GM18505 (cell line): ENCODE data around the gene RAD9A.

Source experiments
- ATAC-seq: cut with Tn5 transposase; IDR thresholded peaks from one replicate; pipeline ENCODE4 v1.9.1; 2021; ENCODE audit not compliant: unreplicated experiment
- POLR2A ChIP-seq: IDR thresholded peaks from 4 replicates; pipeline ENCODE4 v1.6.1; 2011; ENCODE audit warnings: borderline replicate concordance; ENCODE audit not compliant: insufficient read depth, insufficient read length; ENCODE audit errors: extremely low read depth

The RAD9A gene

DNA sequence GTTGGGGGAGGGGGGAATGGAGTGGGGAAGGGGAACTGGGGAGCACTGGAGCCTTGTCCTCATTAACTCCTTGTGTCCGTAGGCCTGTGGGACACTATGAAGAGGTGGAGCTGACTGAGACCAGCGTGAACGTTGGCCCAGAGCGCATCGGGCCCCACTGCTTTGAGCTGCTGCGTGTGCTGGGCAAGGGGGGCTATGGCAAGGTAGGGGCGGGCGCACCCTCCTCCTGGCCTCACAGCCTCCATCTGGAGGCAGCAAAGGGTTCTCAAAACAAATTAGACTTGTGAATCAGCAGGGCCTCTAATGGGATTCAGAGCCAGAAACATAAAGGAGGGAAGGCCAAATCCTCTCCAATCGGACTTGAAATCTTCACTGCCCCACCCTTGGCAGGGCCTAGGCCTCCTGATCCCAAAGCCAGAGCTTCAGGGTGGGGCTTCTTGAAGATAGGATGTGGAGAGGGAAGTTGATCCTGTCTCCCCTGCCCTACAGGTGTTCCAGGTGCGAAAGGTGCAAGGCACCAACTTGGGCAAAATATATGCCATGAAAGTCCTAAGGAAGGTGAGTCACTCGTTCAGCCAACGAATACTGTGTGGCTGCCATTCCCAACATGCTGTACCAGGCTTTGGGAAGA lies 37.4 kb downstream of the RAD9A start:
- ATAC-seq, result no peak
- TF ChIP-seq POLR2A, result no peak

DNA sequence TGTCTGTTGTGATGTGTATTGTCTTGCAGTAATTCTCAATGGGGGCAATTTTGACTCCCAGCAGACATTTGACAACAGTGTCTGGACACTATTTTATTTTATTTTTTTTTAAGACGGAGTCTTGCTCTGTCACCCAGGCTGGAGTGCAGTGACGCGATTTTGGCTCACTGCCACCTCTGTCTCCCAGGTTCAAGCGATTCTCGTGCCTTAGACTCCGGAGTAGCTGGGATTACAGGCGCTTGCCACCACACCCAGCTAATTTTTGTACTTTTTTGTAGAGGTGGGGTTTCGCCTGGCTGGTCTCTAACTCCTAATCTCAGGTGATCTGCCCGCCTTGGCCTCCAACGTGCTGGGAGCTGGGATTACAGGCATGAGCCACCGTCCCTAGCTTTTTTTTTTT lies 37.9 kb downstream of the RAD9A start:
- TF ChIP-seq POLR2A, result no peak
- no peak for ATAC-seq

DNA sequence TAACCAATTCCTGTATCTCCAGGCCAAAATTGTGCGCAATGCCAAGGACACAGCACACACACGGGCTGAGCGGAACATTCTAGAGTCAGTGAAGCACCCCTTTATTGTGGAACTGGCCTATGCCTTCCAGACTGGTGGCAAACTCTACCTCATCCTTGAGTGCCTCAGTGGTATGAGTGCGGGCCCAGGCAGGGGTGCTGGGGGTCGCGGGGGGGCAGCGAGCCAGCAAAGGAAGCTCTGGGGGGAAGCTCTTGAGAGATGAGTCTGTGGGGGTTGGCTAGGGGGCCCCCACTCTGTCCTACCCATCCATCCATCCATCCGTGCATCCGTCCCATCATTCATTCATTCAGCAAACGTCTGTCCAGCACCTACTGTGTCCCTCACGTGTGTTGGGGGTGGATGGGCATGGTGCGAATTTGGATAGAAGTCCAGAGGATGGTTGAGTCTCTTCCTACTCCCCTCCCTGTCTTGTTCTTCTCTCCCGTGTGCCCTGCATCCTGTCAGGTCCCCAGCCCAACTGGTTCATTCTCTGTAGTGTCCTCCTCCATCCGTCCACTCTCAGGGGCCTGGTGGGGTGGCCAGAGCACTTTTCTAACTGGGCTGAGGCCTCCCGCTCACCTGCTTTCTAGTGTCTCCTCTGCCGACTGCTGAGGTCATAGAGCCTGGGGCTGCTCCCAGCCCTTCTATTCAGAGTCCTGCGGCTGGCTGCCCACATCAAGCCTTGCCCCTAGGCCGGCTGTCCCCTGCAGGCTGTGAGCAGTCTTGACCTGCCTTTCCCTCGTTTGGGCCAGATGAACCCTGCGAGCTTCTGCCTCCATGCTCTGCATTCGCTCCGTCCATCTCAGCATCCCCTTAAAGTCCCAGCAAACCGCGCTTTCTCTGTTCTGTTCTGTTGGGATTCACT lies 39.8 kb downstream of the RAD9A start:
- ATAC-seq, result no peak
- no peak for TF ChIP-seq POLR2A

DNA sequence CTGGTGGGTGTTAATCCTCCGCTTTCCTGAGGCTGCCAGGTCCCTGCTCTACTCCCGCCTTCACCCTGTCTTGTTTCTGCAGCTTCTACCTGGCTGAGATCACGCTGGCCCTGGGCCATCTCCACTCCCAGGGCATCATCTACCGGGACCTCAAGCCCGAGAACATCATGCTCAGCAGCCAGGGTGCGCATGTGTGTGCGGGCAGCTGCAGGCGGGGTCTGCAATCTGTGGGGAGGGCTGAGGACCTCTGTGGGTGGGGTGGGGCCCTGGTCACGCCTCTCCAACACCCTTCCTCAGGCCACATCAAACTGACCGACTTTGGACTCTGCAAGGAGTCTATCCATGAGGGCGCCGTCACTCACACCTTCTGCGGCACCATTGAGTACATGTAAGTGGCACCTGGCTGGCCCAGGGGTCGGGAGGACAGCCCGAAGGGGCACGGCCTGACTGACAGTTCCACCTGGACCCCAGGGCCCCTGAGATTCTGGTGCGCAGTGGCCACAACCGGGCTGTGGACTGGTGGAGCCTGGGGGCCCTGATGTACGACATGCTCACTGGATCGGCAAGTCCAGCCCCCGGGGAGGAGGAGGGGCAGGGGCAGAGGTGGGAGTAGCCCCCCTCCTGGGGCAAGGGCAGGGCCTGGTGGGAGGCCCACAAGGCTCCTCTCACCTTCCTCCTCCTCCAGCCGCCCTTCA lies 41.0 kb downstream of the RAD9A start:
- no peak for ATAC-seq
- no peak for TF ChIP-seq POLR2A

DNA sequence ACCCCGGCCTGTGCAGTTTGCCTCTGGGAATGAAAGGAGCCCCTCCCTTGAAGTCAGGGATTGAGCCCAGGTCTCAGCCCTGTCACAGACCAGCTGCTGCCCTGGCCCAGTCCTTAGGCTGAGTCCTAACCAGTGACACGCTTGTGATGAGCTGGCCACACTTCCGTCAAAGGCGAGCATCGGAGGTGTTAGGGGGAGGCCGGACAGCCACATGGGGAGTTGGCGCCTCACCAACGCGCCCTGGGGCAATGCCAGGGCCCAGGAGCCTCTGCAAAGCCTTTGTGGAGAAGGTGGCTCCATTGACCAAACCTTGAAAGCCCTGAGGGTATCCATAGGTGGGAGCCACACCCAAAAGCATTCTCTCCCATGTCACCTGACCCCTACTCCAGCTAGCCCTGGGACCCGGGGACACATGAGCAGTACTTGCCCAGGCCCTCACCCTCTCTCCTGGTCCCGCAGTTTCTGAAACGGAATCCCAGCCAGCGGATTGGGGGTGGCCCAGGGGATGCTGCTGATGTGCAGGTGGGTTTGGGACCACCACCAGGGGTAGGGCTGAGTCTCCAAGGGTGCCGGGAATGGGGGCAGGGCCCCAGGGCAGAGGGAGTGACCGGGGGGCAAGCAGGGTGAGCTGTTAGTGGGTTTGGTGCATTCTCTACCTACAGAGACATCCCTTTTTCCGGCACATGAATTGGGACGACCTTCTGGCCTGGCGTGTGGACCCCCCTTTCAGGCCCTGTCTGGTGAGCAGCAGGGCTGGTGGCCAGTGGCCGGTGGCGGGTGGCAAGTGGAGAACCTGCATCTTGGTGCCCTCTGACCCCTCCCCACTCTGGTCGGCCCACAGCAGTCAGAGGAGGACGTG lies 42.0 kb downstream of the RAD9A start:
- no peak for TF ChIP-seq POLR2A
- ATAC-seq, result no peak

DNA sequence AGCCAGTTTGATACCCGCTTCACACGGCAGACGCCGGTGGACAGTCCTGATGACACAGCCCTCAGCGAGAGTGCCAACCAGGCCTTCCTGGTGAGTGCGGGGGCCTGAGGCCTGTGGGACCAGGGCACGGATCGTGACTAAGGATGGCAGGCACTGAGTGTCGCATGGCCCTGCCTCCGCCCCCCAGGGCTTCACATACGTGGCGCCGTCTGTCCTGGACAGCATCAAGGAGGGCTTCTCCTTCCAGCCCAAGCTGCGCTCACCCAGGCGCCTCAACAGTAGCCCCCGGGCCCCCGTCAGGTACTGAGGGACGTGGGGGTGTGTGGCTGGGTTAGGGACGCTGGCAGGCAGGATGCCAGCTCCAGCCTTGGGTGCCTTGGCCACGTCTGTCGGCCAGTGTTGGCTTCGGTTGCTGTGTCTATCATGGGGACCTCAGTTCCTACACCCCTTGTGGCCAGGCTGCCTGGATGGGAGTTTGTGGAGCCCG lies 42.7 kb downstream of the RAD9A start:
- peak; percentile 77 for TF ChIP-seq POLR2A
- ATAC-seq, result no peak

DNA sequence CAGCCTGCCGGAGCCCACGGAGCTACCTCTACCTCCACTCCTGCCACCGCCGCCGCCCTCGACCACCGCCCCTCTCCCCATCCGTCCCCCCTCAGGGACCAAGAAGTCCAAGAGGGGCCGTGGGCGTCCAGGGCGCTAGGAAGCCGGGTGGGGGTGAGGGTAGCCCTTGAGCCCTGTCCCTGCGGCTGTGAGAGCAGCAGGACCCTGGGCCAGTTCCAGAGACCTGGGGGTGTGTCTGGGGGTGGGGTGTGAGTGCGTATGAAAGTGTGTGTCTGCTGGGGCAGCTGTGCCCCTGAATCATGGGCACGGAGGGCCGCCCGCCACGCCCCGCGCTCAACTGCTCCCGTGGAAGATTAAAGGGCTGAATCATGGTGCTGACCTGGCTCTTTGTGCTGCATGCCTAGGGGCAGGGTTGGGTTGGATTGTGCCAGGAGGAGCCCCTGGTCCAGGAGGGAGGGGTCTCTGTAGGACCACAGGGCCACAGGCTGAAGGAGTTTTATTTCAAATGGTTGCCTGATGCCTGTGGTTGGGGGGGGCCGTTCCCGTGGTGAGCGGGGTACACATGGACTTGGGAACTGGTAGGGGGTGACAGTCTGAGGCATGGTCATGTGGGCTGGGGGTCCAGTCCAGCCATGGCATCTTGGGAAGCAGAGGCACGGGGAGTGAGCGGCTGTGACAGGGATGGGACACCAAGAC lies 43.4 kb downstream of the RAD9A start:
- no peak for ATAC-seq
- TF ChIP-seq POLR2A, result no peak

DNA sequence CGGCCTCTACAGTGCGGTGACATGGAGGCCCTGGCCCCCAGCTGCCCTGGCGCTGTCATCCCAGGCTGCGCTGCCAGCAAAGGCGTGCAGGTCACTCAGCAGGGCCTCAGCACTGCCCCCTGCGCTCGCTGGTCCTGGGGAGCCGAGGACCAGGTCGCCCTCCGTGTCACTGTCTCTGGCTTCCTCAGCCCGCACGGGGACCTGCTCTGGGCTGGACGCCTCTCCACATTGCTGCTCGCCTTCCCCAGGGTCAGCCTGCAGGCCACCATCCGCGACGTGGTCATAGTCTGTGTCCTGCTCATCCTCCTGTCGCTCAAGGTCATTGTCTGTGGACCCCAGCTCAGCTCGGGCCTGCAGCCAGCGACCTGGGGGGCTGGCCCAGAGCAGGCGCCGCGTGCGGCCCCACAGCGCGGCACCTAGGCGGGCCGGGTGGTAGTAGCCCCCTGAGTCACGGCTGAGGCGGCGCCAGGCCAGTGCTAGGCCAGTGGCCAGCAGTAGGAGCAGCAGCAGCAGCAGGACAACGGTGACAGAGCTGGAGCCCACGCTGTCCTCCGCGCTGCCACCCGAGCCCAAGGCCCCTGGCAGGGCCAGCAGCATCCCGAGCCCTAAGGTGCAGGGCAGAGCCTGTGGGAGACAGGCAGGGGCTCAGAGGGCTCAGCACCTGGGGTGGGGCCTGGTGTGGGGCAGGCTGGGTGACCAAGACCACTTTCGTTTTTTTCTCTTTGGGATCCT lies 44.1 kb downstream of the RAD9A start:
- ATAC-seq, result no peak
- TF ChIP-seq POLR2A, result peak; percentile 70

DNA sequence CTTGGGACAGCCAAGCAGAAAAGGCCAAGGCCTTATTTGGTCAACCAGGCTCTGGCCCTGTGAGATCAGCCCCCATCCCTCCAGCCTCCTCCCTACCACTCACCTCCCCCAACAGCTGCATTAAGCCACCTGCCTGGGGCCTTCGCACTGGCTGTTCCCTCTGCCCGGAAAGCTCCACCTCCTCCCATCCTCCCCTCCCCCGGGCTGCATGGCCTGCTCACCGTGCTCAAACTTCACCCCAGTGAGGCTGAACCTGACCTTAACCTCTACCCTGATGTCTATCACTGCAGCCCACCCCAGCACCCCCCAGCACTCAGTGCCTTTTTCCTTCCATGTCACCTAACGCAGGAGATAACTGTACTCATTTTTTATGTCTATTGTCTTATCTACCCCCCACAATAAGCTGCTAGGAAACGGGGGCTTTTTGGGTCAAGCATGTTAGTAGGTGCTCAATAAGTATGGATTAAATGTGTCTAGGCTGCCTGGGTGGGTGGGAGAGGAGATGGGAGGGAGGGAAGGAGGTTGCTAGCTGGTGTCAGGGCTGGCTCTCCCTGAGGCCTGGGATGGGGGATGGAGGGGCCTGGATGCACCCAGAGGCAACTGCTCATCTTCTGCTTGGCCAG lies 44.8 kb downstream of the RAD9A start:
- no peak for ATAC-seq
- TF ChIP-seq POLR2A, result peak; percentile 46

DNA sequence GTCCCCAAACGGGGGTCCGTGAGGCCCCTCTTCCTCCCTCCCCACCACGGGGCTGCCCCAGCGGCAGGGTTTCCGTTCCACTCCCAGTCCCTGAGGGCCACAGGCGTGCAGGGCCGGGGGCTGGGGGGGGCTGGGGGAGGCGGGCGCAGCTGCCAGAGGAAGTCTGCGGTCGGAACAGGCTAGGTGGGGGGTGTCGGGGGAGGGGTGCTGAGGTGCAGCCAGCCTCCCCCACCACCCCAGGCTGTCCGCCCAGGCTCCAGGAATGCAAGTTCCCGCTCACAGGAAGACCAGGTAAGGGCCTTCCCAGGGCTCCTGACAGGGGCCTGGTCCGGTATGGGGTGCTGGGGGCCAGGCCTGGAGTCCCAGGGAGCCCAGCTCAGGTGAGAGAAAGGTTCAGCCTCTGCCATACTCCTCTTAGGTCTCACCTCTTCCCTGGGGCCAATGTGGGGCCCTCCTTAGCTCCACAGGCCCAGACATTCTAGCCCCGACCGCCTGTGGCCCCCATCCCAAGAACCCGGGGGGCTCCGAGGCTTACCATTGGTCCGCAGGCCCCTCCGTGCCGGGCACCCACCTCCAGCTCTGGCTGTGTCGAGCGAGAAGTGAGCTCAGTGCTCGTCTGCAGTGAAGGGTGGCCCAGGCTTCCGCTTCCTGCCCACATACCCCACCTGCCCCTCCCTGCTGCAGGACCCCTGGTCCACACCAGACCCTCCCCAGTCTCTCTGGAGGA lies 45.5 kb downstream of the RAD9A start, which contains the start of gene PTPRCAP:
PTPRCAP (minus strand) TSS at position 601 of the 727 bp plus-strand sequence; CDS start at position 538, 63 bp downstream.
- TF ChIP-seq POLR2A, result peak; percentile 97
- no peak for ATAC-seq

DNA sequence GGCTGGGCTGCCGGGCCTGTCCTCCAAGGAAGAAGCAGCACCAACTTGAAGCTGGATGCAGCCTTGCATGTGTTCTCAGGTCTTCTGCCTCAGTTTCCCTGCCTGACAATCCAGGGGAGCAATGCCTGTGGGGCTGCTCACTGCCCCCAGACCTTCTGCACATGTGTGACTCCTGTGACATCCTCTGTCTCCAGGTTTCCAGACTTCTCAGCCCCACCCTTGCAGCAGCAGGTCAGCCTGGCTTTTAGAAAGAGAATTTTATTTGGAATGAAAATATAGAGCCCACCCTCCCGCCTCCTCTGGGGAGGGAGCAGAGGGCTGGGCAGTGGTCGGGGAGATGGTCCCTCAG lies 46.0 kb downstream of the RAD9A start:
- no peak for TF ChIP-seq POLR2A
- no peak for ATAC-seq
